ENCODE results near the gene MEI4. TPM values are rescaled to one million over a fixed set of nuclear protein-coding genes. Genes with fewer than 3 reads are reported as not detected.

Gene MEI4
- polyA plus RNA-seq, 1 donor from 2014 or later = 0.13 TPM

GRCh38 chr6:77893391-77893790, 240.6 kb downstream of the MEI4 start:
- H3K4me1 Mint-ChIP-seq = no peaks in the 10 kb centered on the region
- no peak overlapping the region for H3K4me3 Mint-ChIP-seq
- H3K27ac Mint-ChIP-seq = no peak overlapping the region
- H3K36me3 Mint-ChIP-seq = no peaks in the 10 kb centered on the region
- H3K27me3 Mint-ChIP-seq = no peaks in the 10 kb centered on the region
- peaks cover 1 to 23% (median 7%) of the 10 kb centered on the region in 3 donors for H3K9me3 Mint-ChIP-seq

GRCh38 chr6:77906070-77906469, 253.2 kb downstream of the MEI4 start:
- no peaks in the 10 kb centered on the region for H3K4me1 Mint-ChIP-seq
- no peak overlapping the region for H3K27ac Mint-ChIP-seq
- no peaks in the 10 kb centered on the region for H3K27me3 Mint-ChIP-seq
- H3K4me3 Mint-ChIP-seq = no peak overlapping the region
- H3K36me3 Mint-ChIP-seq = no peaks in the 10 kb centered on the region
- H3K9me3 Mint-ChIP-seq = peaks cover 6 to 22% (median 10%) of the 10 kb centered on the region in 3 donors

- Mint-ChIP-seq H3K4me3 (no peak overlapping the region), H3K9me3 (peaks cover 15 to 24% (median 20%) of the 10 kb centered on the region in 3 donors), H3K4me1 (no peaks in the 10 kb centered on the region), H3K27me3 (no peaks in the 10 kb centered on the region), H3K36me3 (no peaks in the 10 kb centered on the region), H3K27ac (no peak overlapping the region)
These were observed 258.0 kb downstream of the MEI4 start for GRCh38 chr6:77910826-77911225.

- H3K27ac Mint-ChIP-seq = no peak overlapping the region
- no peaks in the 10 kb centered on the region for H3K36me3 Mint-ChIP-seq
- H3K9me3 Mint-ChIP-seq = peaks cover 0 to 5% (median 0%) of the 10 kb centered on the region in 3 donors
- H3K27me3 Mint-ChIP-seq = no peaks in the 10 kb centered on the region
- H3K4me1 Mint-ChIP-seq = no peaks in the 10 kb centered on the region
- no peak overlapping the region for H3K4me3 Mint-ChIP-seq
These were observed 273.4 kb downstream of the MEI4 start for GRCh38 chr6:77926198-77926751.

GRCh38 chr6:77930382-77930781, 277.5 kb downstream of the MEI4 start:
- Mint-ChIP-seq H3K27me3 (no peaks in the 10 kb centered on the region), H3K9me3 (peaks cover 0 to 5% (median 1%) of the 10 kb centered on the region in 3 donors), H3K36me3 (no peaks in the 10 kb centered on the region), H3K4me3 (no peak overlapping the region), H3K27ac (no peak overlapping the region), H3K4me1 (no peaks in the 10 kb centered on the region)

- no peak overlapping the region for H3K4me3 Mint-ChIP-seq
- no peak overlapping the region for H3K27ac Mint-ChIP-seq
- H3K9me3 Mint-ChIP-seq = peaks cover 0 to 5% (median 1%) of the 10 kb centered on the region in 3 donors
- no peaks in the 10 kb centered on the region for H3K27me3 Mint-ChIP-seq
- H3K36me3 Mint-ChIP-seq = no peaks in the 10 kb centered on the region
- H3K4me1 Mint-ChIP-seq = no peaks in the 10 kb centered on the region
These were observed 278.1 kb downstream of the MEI4 start for GRCh38 chr6:77930952-77931351.

- Mint-ChIP-seq H3K4me3 (no peak overlapping the region), H3K27me3 (no peaks in the 10 kb centered on the region), H3K9me3 (peaks cover 5 to 18% (median 5%) of the 10 kb centered on the region in 3 donors), H3K27ac (peak overlapping the region in 1 of 3 donors; percentile 32), H3K36me3 (peaks cover 2% of the 10 kb centered on the region), H3K4me1 (no peaks in the 10 kb centered on the region)
These were observed 309.2 kb downstream of the MEI4 start for GRCh38 chr6:77962070-77962469.

GRCh38 chr6:77965449-77965848, 312.6 kb downstream of the MEI4 start:
- Mint-ChIP-seq H3K4me3 (no peak overlapping the region), H3K9me3 (peaks cover 0 to 15% (median 3%) of the 10 kb centered on the region in 3 donors), H3K27ac (no peak overlapping the region), H3K36me3 (no peaks in the 10 kb centered on the region), H3K27me3 (no peaks in the 10 kb centered on the region), H3K4me1 (no peaks in the 10 kb centered on the region)

- Mint-ChIP-seq H3K27ac (no peak overlapping the region), H3K4me1 (no peaks in the 10 kb centered on the region), H3K36me3 (no peaks in the 10 kb centered on the region), H3K4me3 (no peak overlapping the region), H3K9me3 (peaks cover 0 to 4% (median 0%) of the 10 kb centered on the region in 3 donors), H3K27me3 (no peaks in the 10 kb centered on the region)
These were observed 319.5 kb downstream of the MEI4 start for GRCh38 chr6:77972334-77972733.

Other genes starting within 250 kb of the MEI4 start
- not detected for gene HTR1B, start 189.5 kb upstream of the MEI4 start, polyA plus RNA-seq

Measured in IgD-negative memory B cell (primary cell).